ENCODE measurements around the gene NCOA1. TPM values are rescaled to one million over a fixed set of nuclear protein-coding genes. Genes with fewer than 3 reads are reported as not detected.

NCOA1 gene
- total and polyA plus RNA-seq, 4 donors = 6.5 to 26.6 (median 16.3) TPM

DNA sequence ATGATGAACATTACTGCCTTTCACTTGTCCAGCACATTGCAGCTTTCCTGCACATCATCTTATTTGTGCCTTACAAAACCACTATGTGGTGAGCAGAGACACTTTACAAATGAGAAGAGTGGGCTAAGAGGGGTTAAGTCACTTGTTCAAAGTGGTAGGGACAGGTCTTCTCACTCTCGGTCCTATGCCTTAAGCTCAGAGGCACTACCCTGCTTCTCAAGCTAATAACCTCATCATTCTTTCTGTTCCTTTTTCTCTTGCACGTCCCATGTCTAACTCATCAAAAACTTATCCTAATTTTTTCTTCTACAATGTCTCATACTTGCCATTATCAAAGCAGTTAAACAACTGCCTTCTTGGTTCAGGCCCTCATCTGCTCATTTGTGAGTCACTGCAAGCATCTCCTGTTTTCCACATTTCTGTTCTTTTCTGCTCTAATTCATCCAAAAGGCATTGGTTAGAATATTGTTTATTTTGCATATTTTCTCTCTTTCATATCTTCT is 21.9 kb upstream of the NCOA1 start:
- no peaks in the 10 kb centered on the region for H3K27me3 ChIP-seq (ENCODE audit: control insufficient read depth in 4 of 4, insufficient read depth in 4 of 4, low read length in 3 of 4)
- no peaks in the 10 kb centered on the region for H3K9me3 ChIP-seq (ENCODE audit: control insufficient read depth in 4 of 4, low read length in 3 of 4)
- WGBS = 87% methylated on average over 2 of the region's 2 CpGs

DNA sequence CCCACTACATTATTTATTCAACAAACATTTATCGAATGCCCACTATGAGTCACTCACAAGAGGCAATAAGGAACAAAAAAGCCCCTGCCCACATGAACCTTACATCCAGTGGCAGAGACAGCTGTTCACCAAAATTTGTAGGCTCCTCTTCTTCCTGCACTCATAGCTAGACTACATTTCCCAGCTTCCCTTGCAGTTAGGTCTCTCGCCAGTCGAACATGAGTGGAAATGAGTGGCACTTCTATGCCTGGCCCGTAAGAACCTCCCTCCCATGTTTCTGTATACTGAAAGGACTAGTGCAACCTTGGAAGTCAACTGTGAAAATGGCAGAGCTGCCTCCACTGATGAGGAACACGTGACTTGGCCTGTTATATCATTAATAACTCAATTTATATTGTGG is 19.4 kb upstream of the NCOA1 start:
- Histone ChIP-seq H3K9me3 (ENCODE audit: control insufficient read depth in 4 of 4, low read length in 3 of 4) (no peaks in the 10 kb centered on the region), H3K9ac (ENCODE audit: low read depth in 1 of 2, low read length in 2 of 2) (no peak overlapping the region), H3K27me3 (ENCODE audit: control insufficient read depth in 4 of 4, insufficient read depth in 4 of 4, low read length in 3 of 4) (no peaks in the 10 kb centered on the region), H3K27ac (ENCODE audit: low read depth in 1 of 2, low read length in 2 of 2) (no peak overlapping the region), H3K4me1 (ENCODE audit: control insufficient read depth in 4 of 4, insufficient read depth in 4 of 4, low read length in 3 of 4) (no peaks in the 10 kb centered on the region), H3K4me3 (ENCODE audit: low read depth in 1 of 3, low read length in 3 of 3) (no peak overlapping the region), H3K36me3 (ENCODE audit: control insufficient read depth in 4 of 4, insufficient read depth in 3 of 4, low read depth in 1 of 4, low read length in 3 of 4) (no peaks in the 10 kb centered on the region)
- WGBS = 73% methylated on average over 5 of the region's 5 CpGs
- no peak for DNase-seq (ENCODE audit: low spot score)
- TF ChIP-seq YY1 (IDR thresholded peaks at IDR 0.05) (no peak), FOXA1 (IDR thresholded peaks at IDR 0.05) (no peak), REST (IDR thresholded peaks at IDR 0.05) (no peak), RXRA (IDR thresholded peaks at IDR 0.05) (no peak)

More for the DNA sequence above, 21.9 kb upstream of the NCOA1 start:
- TF ChIP-seq EGR1 (IDR thresholded peaks at IDR 0.05; ENCODE audit: low read depth in 2 of 2) (no peak), ATF3 (IDR thresholded peaks at IDR 0.05) (no peak), RAD21 (IDR thresholded peaks at IDR 0.05) (no peak), JUND (IDR thresholded peaks at IDR 0.05) (no peak), FOXA2 (IDR thresholded peaks at IDR 0.05) (no peak), NR2F2 (IDR thresholded peaks at IDR 0.05) (no peak), SP1 (IDR thresholded peaks at IDR 0.05) (no peak), YY1 (IDR thresholded peaks at IDR 0.05) (no peak), RXRA (IDR thresholded peaks at IDR 0.05) (no peak), TAF1 (conservative IDR thresholded peaks at IDR 0.05) (no peak), GABPA (IDR thresholded peaks at IDR 0.05 in 1 of 2, conservative IDR thresholded peaks at IDR 0.05 in 1 of 2) (no peak)
- TF ChIP-seq, protein P1, sequence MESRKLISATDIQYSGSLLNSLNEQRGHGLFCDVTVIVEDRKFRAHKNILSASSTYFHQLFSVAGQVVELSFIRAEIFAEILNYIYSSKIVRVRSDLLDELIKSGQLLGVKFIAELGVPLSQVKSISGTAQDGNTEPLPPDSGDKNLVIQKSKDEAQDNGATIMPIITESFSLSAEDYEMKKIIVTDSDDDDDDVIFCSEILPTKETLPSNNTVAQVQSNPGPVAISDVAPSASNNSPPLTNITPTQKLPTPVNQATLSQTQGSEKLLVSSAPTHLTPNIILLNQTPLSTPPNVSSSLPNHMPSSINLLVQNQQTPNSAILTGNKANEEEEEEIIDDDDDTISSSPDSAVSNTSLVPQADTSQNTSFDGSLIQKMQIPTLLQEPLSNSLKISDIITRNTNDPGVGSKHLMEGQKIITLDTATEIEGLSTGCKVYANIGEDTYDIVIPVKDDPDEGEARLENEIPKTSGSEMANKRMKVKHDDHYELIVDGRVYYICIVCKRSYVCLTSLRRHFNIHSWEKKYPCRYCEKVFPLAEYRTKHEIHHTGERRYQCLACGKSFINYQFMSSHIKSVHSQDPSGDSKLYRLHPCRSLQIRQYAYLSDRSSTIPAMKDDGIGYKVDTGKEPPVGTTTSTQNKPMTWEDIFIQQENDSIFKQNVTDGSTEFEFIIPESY (IDR thresholded peaks at IDR 0.05) = no peak
- H3K4me3 ChIP-seq (ENCODE audit: low read depth in 1 of 3, low read length in 3 of 3) = no peak overlapping the region
- H3K36me3 ChIP-seq (ENCODE audit: control insufficient read depth in 4 of 4, insufficient read depth in 3 of 4, low read depth in 1 of 4, low read length in 3 of 4) = no peaks in the 10 kb centered on the region
- DNase-seq (ENCODE audit: low spot score) = no peak
- no peaks in the 10 kb centered on the region for H3K4me1 ChIP-seq (ENCODE audit: control insufficient read depth in 4 of 4, insufficient read depth in 4 of 4, low read length in 3 of 4)
- H3K9ac ChIP-seq (ENCODE audit: low read depth in 1 of 2, low read length in 2 of 2) = no peak overlapping the region
- no peak overlapping the region for H3K27ac ChIP-seq (ENCODE audit: low read depth in 1 of 2, low read length in 2 of 2)

DNA sequence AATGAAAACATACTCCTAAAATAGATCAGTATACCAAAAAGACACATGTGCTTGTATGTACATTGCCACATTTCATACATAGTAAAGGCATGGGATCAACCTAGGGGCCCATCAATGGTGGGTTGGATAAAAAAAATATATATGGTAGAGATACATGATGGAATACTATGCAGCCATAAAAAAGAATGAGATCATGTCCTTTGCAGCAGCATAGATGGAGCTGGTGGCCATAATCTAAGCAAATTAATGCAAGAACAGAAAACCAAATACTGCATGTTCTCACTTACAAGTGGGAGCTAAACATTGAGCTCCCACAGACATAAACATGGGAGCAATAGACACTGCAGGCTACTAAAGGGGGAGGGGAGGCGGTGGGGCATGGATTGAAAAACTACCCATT is 18.6 kb upstream of the NCOA1 start:
- no peaks in the 10 kb centered on the region for H3K4me1 ChIP-seq (ENCODE audit: control insufficient read depth in 4 of 4, insufficient read depth in 4 of 4, low read length in 3 of 4)
- H3K9me3 ChIP-seq (ENCODE audit: control insufficient read depth in 4 of 4, low read length in 3 of 4) = no peaks in the 10 kb centered on the region
- no peak for TF ChIP-seq HNF4A (conservative IDR thresholded peaks at IDR 0.05)
- TF ChIP-seq, protein P1 (IDR thresholded peaks at IDR 0.05) = no peak
- no peak for TF ChIP-seq RAD21 (IDR thresholded peaks at IDR 0.05)
- no peak for TF ChIP-seq REST (IDR thresholded peaks at IDR 0.05)
- TF ChIP-seq YY1 (IDR thresholded peaks at IDR 0.05) = no peak
- TF ChIP-seq RXRA (IDR thresholded peaks at IDR 0.05) = no peak
- no peak for TF ChIP-seq FOXA2 (IDR thresholded peaks at IDR 0.05)
- no peak for TF ChIP-seq TAF1 (conservative IDR thresholded peaks at IDR 0.05)
- no peak overlapping the region for H3K9ac ChIP-seq (ENCODE audit: low read depth in 1 of 2, low read length in 2 of 2)
- no peak for DNase-seq (ENCODE audit: low spot score)
- H3K4me3 ChIP-seq (ENCODE audit: low read depth in 1 of 3, low read length in 3 of 3) = no peak overlapping the region
- WGBS = 96% methylated on average over 1 of the region's 1 CpG
- no peaks in the 10 kb centered on the region for H3K36me3 ChIP-seq (ENCODE audit: control insufficient read depth in 4 of 4, insufficient read depth in 3 of 4, low read depth in 1 of 4, low read length in 3 of 4)
- no peak overlapping the region for H3K27ac ChIP-seq (ENCODE audit: low read depth in 1 of 2, low read length in 2 of 2)
- H3K27me3 ChIP-seq (ENCODE audit: control insufficient read depth in 4 of 4, insufficient read depth in 4 of 4, low read length in 3 of 4) = no peaks in the 10 kb centered on the region

All from liver (tissue), 9 donors.